Endometrial microvascular endothelial cells (primary cell): ENCODE data around the gene UBAC1. TPM values are rescaled to one million over a fixed set of nuclear protein-coding genes. Genes with fewer than 3 reads are reported as not detected.
"Not testable (repeated sequence)": the region's sequence is repeated elsewhere in the genome, so short reads cannot be mapped to it uniquely, and the experiment has no call there.

ENCODE experiments used
- in situ Hi-C: cut with HindIII; loops from 2 replicates; pipeline ENCODE4 v1.10.0; 2017; ENCODE audit warnings: low sequenced_read_pairs, low pct_unique_long_range_greater_than_20kb; ENCODE audit errors: inconsistent ontology term
- total RNA-seq: library from RNA; depleted of rRNA; stranded (reverse); fragments of >200 nt; gene quantifications from one replicate; pipeline ENCODE4 v1.2.3, GENCODE V29; 2015; ENCODE audit errors: inconsistent ontology term

UBAC1 gene
- total RNA-seq, 1 donor from 2014 or later = 46.9 TPM

DNA sequence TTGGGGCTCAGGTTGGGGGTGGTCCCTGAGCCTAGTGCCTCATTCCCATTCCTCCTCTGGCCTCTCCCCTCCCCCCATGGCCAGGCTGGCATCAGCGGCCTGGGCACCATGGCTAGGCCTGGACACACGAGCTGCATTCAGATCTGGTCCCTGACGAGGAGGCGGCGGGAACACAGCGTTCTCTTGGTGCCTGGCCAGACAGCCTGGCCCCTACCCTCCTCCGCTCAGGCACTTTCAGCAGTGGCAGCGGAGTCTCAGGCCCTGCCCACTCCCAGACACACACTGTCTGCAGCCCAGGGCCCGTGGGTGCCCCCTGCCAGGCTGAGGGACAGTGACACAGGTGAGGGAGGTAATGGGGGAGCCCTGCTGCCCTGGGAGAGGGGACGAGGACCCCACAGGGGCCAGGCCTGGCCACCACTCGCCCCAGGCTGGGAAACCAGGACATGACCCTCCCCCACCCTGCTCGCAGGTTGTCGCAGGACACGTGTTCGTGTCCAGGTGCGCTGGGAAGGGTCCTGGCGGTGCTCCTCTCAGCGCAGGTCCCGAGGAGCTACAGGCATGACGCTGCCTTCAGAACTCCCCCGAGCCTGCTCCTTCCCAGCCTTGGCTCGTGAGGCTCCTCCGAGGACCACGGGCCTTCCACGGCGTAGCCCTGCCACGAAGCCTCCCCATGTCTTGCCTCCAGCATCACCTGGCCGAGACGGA lies 19.9 kb upstream of the UBAC1 start:
- in situ Hi-C loops = no loop called here

DNA sequence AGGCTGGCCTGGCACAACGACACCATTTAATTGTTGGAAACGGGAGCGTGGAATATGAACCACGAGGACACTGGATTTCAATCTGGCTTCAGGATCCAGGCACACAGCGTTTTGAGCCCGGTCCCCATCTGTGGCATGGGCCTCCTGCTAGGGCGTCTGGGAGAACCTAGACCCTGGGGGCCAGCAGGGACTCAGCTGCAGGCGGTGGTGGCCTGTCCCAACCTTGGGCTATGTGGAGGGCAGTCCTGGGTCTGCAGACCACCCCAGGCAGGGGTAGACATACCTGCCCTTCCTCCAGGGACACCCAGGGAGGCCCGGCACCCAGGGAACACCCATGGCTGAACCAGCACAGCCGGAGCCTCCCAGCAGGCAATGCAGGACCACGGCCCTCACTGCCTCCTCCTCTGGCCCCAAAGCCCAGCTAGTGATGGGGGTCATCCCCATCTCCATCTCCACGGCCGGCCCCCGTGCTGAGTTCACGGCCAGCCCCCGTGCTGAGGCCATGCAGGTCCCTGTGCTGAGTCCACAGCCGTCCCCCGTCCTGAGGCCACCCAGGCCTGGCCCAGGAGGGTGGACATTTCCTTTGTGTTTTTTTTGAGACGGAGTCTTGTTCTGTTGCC lies 18.5 kb upstream of the UBAC1 start:
- in situ Hi-C loops = no loop called here

DNA sequence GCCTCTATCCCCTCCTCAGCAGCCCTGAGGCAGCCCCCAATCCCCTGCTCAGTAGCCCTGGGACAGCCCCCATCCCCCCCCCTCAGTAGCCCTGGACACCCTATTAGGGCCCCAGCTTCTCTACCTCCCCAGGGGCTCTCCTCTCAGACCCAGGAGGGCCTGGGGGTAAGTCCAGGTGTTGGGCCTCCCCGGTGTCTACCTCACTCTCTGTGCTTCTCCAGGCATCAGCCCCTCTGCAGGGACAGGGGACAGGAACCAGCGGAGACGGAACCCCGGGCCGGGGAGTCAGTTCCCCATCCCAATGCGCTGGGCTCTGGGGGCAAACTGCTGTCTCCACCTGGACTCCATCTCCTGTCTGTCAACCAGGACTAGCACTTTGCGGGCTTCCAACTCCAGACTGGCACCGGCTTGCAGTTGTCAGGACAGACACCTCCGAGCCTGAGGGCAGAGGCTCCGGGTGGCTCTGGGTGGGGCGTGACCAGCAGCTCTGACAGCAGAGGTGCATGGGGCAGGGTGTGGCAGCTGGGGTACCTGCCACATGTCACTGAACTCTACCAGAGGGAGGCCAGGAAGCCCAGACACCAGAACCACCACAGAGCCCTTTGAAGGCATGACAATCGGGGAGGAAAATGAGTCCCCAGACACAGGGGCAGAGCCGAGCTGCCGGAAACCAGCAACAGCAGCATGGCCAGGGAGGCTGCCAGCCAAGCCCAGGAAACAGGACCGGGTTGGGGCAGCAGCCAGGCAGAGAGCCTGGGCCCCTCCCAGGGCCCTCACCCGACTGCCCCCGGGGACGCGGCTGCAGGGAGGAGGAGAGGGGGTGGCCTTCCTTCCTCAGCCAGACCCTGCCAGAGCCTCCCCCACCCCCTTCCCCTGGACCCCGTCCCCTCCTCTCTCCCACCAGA lies 17.7 kb upstream of the UBAC1 start:
- in situ Hi-C loops = no loop called here

DNA sequence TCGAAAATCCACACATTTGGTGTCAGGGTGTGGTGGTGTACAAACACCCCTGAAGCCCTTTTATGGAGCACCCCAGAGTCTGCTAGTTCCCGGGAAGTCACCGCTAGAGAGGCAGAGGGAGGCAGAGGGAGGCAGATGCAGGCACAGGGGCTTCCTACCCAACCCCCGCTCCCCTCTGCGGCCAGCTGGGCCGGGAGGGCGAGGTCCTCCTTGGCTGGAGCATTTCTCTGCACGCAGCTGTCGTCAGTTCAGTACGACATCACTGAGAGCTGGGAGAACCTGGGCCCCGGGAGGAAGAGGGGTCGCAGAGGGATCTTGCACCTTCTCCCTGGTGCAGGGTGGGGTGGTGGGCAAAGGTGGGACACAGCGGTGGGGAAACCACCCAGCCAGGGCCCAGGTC lies 15.8 kb upstream of the UBAC1 start:
- in situ Hi-C loops = no loop called here

DNA sequence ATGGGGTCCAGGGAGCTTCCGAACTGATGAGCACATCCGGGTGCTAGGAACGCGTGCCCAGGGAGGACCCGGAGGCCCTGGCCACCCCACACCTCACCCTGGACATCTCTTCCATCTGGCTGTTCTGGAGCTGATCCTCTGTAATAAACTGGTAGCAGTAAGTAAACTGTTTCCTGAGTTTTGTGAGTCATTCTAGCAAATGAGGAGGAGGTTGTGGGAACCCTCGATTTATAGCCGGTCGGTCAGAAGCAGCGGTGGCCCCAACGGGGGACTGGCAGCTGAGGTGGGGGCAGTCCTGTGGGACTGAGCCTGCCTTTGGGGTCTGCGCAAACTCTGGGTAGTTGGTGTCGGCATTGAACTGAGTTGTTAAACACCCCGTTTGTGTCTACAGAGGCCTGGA lies 15.4 kb upstream of the UBAC1 start:
- in situ Hi-C loops = no loop called here

DNA sequence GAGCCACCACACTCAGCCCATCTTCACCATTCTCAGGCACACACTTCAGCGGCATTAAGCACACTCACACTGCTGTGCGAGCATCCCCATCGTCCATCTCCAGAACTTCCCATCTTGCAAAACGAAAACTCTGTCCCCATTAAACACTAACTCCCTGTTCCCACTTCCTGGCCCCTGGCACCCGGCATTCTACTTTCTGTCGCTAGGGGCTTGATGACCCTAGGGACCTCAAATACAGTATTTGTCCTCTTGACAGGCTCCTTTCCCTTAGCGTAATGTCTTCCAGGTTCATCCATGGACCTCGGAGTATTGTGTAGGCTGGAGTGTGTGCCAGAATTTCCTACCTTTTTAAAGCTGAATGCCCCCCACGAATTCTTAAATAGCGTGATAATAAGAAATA lies 14.7 kb upstream of the UBAC1 start:
- in situ Hi-C loops = no loop called here

DNA sequence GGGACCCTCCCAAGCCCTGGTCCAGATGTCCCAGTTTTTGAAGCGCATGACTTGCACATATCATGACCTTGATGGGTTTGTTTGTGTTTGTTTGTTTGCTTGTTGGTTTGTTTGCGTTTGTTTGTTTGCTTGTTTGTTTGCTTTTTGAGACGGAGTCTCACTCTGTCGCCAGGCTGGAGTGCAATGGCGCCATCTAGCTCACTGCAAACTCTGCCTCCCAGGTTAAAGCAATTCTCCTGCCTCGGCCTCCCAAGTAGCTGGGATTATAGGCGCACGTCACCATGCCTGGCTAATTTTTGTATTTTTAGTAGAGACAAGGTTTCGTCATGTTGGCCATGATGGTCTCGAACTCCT lies 13.0 kb upstream of the UBAC1 start:
- in situ Hi-C loops = no loop called here

DNA sequence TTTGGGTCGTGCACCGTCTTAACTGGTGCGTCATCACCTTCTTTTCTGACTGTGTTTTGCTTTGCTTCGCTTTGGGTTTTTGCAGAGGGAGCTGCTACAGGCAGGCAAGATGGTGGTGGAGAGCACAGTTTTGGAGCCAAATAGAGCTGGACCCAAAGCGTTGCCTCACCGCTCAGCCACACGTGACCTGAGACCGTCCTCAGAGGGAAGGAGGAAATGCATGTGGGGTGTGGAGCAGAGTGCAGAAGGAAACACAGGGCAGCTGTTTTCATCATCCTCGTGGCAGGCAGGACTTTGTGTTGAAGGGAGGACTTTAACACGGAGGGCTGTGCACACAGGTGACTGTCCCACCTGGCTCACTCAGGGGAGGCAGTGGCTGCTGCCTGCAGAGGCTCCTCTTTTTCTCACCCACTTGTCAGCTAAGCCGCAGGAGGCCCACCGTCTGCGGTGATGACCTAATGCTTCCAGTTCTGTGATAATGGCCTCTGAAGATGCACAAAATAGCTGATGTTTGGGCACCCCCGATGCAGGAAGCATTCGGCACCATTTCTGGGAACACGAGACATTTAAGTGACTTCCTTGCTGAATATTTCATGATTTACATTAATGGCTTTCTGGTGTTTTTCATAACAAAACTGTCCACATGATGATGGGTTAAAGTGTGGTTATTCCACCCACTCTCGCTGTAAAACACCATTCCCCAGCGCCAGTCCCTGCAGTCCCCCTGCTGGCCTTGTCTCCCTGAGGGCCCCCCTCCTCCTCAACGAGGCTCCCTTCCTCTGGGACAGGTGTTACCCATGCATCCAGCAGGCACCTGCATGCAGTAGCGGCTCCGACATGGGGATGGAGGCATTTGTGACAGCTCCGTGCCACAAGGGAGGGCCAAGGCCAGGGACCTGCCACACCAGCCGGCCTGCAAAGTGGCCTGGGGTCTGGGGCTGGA lies 12.4 kb upstream of the UBAC1 start:
- in situ Hi-C loops = no loop called here

DNA sequence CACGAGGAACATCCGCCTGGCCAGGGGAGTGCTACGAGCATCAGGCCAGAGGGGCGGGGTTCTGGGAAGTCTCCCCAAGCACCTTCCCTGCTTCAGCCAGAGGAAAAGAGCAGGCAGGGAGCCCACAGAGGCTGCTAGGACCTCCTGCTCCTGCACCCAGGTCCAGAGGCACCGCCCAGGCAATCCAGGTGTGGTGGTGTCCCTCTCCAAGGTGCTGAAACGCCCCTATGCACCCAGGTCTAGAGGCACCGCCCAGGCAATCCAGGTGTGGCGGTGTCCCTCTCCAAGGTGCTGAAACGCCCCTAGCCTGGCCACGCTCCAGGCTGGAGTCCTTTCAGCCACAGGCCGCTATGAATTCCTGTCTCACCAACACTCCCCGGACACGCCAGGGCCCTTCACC lies 10.7 kb upstream of the UBAC1 start:
- in situ Hi-C loops = no loop called here

DNA sequence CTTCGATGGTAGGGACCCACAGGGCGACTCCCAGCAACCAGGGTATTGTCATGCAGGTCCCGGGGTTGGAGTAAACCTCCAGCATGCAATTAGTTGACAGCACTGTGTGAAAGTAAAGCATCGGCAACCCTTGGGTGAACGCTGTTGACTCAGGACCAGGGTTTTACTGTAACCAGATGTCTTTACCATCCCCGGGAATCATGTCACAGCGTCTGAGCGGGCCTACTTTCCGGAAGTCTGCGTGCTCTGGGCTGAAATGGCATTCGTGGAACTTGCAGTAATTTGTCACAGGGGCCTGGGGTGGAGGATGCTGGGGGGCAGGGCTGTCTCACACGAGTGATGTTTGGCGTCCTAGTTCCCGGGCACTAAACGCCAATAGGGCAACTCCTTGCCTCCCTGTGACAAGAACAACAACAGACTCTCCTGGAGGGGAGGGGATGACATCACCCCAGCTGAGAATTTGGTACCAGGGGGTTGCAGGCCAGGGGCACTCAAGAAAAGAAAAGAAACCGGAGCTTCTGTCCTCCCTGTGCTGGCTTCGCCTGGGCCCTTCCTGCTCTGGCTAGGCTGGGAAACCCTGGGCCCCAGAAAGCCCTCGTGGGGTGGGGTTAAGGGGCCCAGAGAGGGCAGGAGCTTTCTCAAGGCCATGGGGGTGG lies 10.1 kb upstream of the UBAC1 start:
- in situ Hi-C loops = no loop called here

DNA sequence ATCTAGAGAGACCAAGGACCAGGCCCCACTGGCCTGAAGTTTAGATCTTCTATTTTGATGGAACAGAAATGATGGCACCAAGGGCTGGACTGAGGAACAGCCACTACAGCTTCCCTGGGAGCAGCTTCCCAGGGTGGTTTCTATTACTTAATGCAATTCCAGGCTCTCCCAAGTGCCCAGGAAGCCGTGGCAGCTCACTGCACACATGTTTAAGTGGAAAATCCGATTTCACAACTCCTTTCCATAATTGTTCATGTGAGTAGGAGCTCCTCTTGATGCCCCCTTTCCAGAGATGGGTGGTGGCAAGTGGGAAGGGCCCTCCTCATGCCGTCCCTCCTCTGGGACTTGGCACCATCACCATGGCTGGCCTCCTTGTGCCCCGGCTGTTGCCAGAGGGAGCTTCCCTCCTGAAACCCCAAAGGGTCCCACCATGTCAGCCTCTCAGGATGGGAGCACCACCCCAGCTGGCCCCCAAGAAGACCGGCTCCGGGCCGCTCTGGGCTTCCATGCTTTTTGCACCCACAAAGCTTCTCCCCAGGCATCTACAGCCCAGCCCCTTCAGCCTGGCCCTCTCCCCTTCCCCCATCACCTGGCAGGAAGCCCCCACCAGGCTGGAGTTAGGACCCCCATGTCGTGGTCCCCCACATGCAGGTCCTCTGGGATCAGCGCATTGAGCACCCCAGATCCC lies 9.1 kb upstream of the UBAC1 start:
- in situ Hi-C loops = no loop called here

DNA sequence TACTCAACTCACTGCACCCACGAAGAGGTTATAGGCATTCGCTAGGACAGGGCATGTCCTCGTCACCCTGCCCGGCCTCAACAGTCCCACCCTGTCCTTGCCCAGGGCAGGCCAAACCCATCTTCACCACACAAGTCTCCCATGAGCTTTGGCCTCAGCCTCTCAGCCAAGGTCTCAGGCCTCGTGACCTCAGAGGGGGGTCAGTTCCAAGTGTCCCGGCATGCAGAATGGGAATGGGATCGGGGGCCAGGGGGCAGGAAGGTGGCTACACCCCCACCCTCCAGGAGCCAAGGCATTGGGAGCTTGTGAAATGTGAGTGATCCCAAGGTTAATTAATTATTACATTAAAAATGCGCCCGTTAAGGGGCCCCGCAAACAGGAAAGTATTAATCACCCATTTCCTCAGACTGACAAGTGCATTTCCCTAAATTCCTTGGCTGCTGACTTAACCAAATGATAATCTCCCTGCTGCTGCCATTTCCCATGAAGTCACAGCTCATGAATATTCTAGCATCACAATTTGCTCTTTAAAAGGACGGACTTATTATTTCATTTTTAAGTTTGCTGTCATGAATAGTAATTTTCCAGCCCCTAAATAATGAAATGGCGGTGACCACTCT lies 8.0 kb upstream of the UBAC1 start:
- in situ Hi-C loops = no loop called here

DNA sequence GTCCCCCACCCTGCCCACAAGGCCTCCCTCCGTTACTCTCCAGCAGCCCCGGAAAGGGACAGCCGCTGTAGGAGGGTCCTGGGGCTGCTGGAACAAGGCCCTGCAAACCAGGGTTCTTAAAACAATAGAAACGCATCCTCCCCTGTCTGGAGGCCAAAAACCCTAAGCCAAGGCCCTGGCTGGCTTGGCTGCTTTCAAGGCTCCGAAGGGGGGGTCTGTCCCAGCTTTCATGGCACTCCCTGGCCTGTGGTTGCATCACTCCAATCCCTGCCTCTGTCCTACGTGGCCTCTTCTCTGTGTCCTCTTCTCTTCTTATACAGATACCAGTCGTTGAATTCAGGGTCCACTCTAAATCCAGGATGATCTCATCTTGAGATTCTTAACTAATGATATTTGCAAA lies 7.4 kb upstream of the UBAC1 start:
- in situ Hi-C loops = no loop called here

DNA sequence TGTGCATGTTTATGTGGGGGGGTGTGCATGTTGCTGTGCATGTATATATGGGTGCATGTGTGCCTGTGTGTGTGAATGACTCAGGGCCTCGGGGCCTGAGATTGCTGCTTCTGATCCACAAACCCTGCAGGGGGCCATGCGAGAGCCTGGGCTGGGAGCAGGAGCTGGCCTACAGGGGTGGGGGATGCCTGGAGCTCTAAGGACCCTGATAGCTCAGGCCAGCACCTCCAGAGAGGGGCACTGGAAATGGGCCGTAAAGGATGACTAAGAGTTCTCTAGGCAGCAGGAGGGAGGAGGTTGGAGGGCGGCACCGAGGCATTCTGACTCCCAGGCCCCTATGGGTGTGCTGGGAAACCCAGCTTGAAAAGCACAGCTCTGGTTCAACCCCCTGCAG lies 6.9 kb upstream of the UBAC1 start:
- in situ Hi-C loops = no loop called here

DNA sequence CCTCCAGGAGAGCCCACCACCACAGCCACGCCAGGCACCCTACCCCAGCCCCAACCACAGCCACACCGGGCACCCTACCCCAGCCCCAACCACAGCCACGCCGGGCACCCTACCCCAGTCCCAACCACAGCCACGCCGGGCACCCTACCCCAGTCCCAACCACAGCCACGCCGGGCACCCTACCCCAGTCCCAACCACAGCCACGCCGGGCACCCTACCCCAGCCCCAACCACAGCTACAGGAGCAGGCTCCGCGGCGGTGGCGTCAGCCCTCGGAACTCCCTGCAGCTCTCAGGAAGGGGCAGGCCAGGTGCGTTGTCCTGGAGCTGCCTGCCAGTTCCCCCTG lies 5.7 kb upstream of the UBAC1 start:
- in situ Hi-C loops = not testable (repeated sequence)

DNA sequence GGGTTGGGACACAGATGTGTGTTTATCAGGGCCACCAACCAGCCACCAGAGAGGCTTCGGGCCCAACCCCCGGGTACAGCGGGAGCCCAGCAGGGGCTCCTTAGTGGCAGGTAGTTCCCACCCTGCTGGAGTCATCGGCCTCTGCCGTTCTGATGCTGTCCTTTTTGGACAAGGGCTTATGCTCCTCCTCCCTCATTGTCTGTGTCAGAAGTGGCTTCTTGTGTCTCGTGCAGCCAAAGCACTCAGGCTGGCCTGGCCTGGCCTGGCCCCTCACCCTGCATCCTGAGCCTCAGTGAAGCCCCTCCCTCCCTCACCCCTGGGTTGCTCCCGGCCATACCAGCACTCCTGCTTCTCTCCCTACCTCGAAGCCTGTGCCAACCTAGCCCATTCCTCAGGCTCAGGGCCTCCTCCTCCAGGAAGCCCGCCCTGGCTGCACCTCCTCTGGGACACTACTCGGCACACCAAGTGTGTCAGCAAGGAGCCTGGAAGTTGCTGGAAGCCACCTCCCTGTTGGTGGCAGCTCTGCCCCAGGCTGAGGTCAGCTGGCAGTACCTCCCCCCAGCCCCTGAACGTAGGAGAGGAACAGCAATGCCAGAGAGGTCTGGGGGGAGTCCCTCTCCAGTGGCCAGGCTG lies 4.1 kb upstream of the UBAC1 start:
- in situ Hi-C loops = no loop called here

DNA sequence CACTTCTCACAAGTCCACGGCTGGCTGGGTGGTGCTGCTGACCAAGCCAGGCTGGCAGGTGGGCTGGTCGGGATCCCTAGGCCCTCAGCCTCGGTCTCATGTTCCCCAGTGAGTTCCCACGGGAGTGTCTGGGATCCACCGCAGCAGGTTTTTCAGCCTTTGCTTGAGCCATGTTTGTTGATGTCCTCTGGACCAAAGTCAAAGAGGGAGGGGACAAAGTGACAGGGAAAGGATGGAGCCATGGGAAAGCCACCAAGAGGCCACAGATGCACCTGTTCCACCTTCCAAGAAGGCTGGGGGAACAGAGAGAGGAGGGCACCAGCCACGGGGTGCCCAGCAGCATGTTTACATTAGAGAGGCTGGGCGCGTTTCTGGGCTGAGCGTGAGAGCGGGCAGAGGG lies 2.8 kb upstream of the UBAC1 start:
- in situ Hi-C loops = no loop called here
